HepG2 (cell line): ENCODE measurements around the gene TIMM13. TPM values are rescaled to one million over a fixed set of nuclear protein-coding genes. Genes with fewer than 3 reads are reported as not detected.

Experiments used
- AKAP8 ChIP-seq: sonication (generic); formaldehyde crosslinking; IDR thresholded peaks from 2 replicates; pipeline ENCODE4 v1.5.1; 2020; ENCODE audit warnings: mild to moderate bottlenecking, missing genetic modification reagents
- ATF7-NPFF ChIP-seq: sonication (generic); formaldehyde crosslinking; IDR thresholded peaks from 2 replicates; pipeline ENCODE4 v1.8.1; 2023; ENCODE audit warnings: mild to moderate bottlenecking, low read depth, missing genetic modification reagents, moderate library complexity
- DNMT1 ChIP-seq: sonication (generic); formaldehyde crosslinking; IDR thresholded peaks from 2 replicates; pipeline ENCODE4 v1.5.1; 2020; ENCODE audit warnings: mild to moderate bottlenecking, missing genetic modification reagents
- ELK4 ChIP-seq: sonication (generic); formaldehyde crosslinking; IDR thresholded peaks from 2 replicates; pipeline ENCODE4 v1.9.0; 2021; ENCODE audit warnings: missing genetic modification reagents, borderline replicate concordance
- FLYWCH1 ChIP-seq: sonication (generic); formaldehyde crosslinking; IDR thresholded peaks from 2 replicates; pipeline ENCODE4 v1.8.1; 2023; ENCODE audit warnings: mild to moderate bottlenecking, missing genetic modification reagents
- GZF1 ChIP-seq: sonication (generic); formaldehyde crosslinking; IDR thresholded peaks from 2 replicates; pipeline ENCODE4 v1.5.1; 2020; ENCODE audit warnings: mild to moderate bottlenecking, missing genetic modification reagents
- MTERF4 ChIP-seq: sonication (generic); formaldehyde crosslinking; IDR thresholded peaks from 2 replicates; pipeline ENCODE4 v1.8.0; 2023; ENCODE audit warnings: mild to moderate bottlenecking, missing genetic modification reagents
- MTF2 ChIP-seq: sonication (generic); formaldehyde crosslinking; IDR thresholded peaks from 2 replicates; pipeline ENCODE4 v1.5.0; 2020; ENCODE audit warnings: missing genetic modification reagents, borderline replicate concordance
- NR2C2 ChIP-seq: sonication (generic); formaldehyde crosslinking; IDR thresholded peaks from 2 replicates; pipeline ENCODE4 v1.4.0; 2020; ENCODE audit warnings: missing genetic modification reagents, mild to moderate bottlenecking, moderate library complexity, borderline replicate concordance
- RNF2 ChIP-seq: fragments of 450-650 bp; conservative IDR thresholded peaks from 2 replicates; pipeline ENCODE4 v1.6.1; 2016; ENCODE audit warnings: low read depth
- SMC3 ChIP-seq: IDR thresholded peaks from 2 replicates; pipeline ENCODE4 v1.6.1; 2011; ENCODE audit warnings: low read length, improper control_type of control experiment
- THAP11 ChIP-seq: IDR thresholded peaks from 2 replicates; pipeline ENCODE4 v1.6.1; 2016; ENCODE audit warnings: missing biosample characterization, missing genetic modification reagents
- ZBED4 ChIP-seq: sonication (generic); formaldehyde crosslinking; IDR thresholded peaks from 2 replicates; pipeline ENCODE4 v1.4.0; 2020; ENCODE audit warnings: missing genetic modification reagents, borderline replicate concordance
- ZBTB38 ChIP-seq: sonication (generic); formaldehyde crosslinking; IDR thresholded peaks from 2 replicates; pipeline ENCODE4 v1.5.1; 2020; ENCODE audit warnings: mild to moderate bottlenecking, missing genetic modification reagents
- ZBTB44 ChIP-seq: sonication (generic); formaldehyde crosslinking; IDR thresholded peaks from 2 replicates; pipeline ENCODE4 v1.4.0; 2020; ENCODE audit warnings: missing genetic modification reagents
- ZNF777 ChIP-seq: sonication (generic); formaldehyde crosslinking; IDR thresholded peaks from 2 replicates; pipeline ENCODE4 v1.4.0; 2020; ENCODE audit warnings: missing genetic modification reagents
- ZNF800 ChIP-seq: sonication (generic); formaldehyde crosslinking; IDR thresholded peaks from 2 replicates; pipeline ENCODE4 v1.4.0; 2020; ENCODE audit warnings: missing genetic modification reagents
- polyA plus RNA-seq, 8 experiments: library from polyadenylated mRNA; depleted of rRNA in 3 of 8; stranded (reverse) in 7 of 8; unstranded in 1 of 8; fragments of >200 nt; fragmentation: Illumina TruSeq in 4 of 8; extraction: Trizol in 4 of 8; gene quantifications; 2 replicates each; pipeline versions ENCODE4 v1.2.1 to v1.2.3, GENCODE V29; 2011 to 2016; ENCODE audit warnings: low read depth in 4 of 8, missing spikeins in 1 of 8, mixed read lengths in 1 of 8; ENCODE audit not compliant: insufficient read depth in 1 of 8
- total RNA-seq, 5 experiments: library from RNA; depleted of rRNA; stranded (reverse); fragments of >200 nt; fragmentation: Illumina TruSeq; extraction: Trizol; gene quantifications; 2 replicates each; pipeline ENCODE4 v1.2.3, GENCODE V29; 2016; ENCODE audit warnings: low read depth in 1 of 5

The TIMM13 gene
- total and polyA plus RNA-seq, 2 of the 13 experiments (the other 11 are each of a cell fraction or from before 2014, with no cell fraction given) = 48.4 to 108 TPM

GRCh38 chr19:2416321-2417097, 10.9 kb downstream of the TIMM13 start (continued):
- TF ChIP-seq SMC3 (no peak), ZNF800 (CRISPR knock-in tag) (peak; percentile 34; the same call in 1 of the 2 replicates), ATF7-NPFF (CRISPR knock-in tag) (no peak), FLYWCH1 (CRISPR knock-in tag) (no peak), ZBTB44 (CRISPR knock-in tag) (no peak), MTERF4 (CRISPR knock-in tag) (peak; percentile 48; the same call in 1 of the 2 replicates), AKAP8 (CRISPR knock-in tag) (peak; percentile 82; the same call in 1 of the 2 replicates), GZF1 (CRISPR knock-in tag) (0 out of 2 replicates have a peak, but pooled peaks have one; percentile 33), ZBED4 (peak; percentile 78), DNMT1 (CRISPR knock-in tag) (no peak), ZNF777 (CRISPR knock-in tag) (peak; percentile 55; the same call in 1 of the 2 replicates), NR2C2 (CRISPR knock-in tag) (peak; percentile 77), RNF2 (0 out of 2 replicates have a peak, but pooled peaks have one; percentile 31), THAP11 (peak; percentile 89), ZBTB38 (CRISPR knock-in tag) (peak; percentile 95), ELK4 (CRISPR knock-in tag) (no peak), MTF2 (CRISPR knock-in tag) (0 out of 2 replicates have a peak, but pooled peaks have one; percentile 30)
